Epithelial cell of esophagus (primary cell): Measurements from ENCODE around the gene MRPL36.
"Not testable (repeated sequence)": the region's sequence is repeated elsewhere in the genome, so short reads cannot be mapped to it uniquely, and the experiment has no call there.

Experiments used
- DNase-seq: peaks from one replicate; pipeline ENCODE4 v3.0.0; 2010; ENCODE audit warnings: low read depth
- H3K4me3 ChIP-seq: 2 replicates; pipeline ENCODE4 v1.5.1; 2011; ENCODE audit warnings: mild to moderate bottlenecking, low read length, control low read depth
- TF ChIP-seq, protein P1 (sequence below): IDR thresholded peaks from 2 replicates; pipeline ENCODE4 v1.5.1; 2011; ENCODE audit warnings: low read depth, mild to moderate bottlenecking, low read length, control low read depth, inconsistent platforms; ENCODE audit not compliant: insufficient read depth; ENCODE audit errors: missing control alignments

MRPL36 gene

GRCh38 chr5:1817261-1818043, 17.8 kb upstream of the MRPL36 start:
- TF ChIP-seq, protein P1, sequence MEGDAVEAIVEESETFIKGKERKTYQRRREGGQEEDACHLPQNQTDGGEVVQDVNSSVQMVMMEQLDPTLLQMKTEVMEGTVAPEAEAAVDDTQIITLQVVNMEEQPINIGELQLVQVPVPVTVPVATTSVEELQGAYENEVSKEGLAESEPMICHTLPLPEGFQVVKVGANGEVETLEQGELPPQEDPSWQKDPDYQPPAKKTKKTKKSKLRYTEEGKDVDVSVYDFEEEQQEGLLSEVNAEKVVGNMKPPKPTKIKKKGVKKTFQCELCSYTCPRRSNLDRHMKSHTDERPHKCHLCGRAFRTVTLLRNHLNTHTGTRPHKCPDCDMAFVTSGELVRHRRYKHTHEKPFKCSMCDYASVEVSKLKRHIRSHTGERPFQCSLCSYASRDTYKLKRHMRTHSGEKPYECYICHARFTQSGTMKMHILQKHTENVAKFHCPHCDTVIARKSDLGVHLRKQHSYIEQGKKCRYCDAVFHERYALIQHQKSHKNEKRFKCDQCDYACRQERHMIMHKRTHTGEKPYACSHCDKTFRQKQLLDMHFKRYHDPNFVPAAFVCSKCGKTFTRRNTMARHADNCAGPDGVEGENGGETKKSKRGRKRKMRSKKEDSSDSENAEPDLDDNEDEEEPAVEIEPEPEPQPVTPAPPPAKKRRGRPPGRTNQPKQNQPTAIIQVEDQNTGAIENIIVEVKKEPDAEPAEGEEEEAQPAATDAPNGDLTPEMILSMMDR = no peak
- H3K4me3 ChIP-seq = no peak overlapping the region
- no peak for DNase-seq

DNA sequence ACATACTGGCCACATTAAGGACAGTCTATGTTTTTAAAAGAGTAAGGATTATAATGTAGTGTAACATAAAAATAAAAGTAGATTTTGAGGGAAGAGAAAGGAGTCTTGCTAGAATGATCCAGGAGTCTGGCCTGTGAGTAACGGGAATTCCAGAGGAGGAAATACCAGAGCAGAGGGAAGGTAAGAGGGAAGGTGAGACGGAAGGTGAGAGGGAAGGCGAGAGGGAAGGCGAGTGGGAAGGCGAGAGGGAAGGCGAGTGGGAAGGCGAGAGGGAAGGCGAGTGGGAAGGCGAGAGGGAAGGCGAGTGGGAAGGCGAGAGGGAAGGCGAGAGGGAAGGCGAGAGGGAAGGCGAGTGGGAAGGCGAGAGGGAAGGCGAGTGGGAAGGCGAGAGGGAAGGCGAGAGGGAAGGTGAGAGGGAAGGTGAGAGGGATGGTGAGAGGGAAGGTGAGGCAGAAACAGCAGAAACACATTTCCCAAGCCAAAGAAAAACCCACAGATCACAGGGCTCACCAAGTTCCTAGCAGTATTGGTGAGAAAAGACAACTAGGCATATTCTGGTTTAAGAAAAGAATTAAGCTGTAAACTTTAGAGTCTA, 17.0 kb upstream of the MRPL36 start:
- H3K4me3 ChIP-seq, DNase-seq: not testable (repeated sequence)

GRCh38 chr5:1815881-1816292, 16.2 kb upstream of the MRPL36 start:
- TF ChIP-seq, protein P1 = no peak
- DNase-seq = no peak

GRCh38 chr5:1815071-1815786, 15.6 kb upstream of the MRPL36 start:
- DNase-seq = no peak
- TF ChIP-seq, protein P1 = no peak
- no peak overlapping the region for H3K4me3 ChIP-seq

More at GRCh38 chr5:1815881-1816292, 16.2 kb upstream of the MRPL36 start:
- no peak overlapping the region for H3K4me3 ChIP-seq

GRCh38 chr5:1814183-1815020, 14.8 kb upstream of the MRPL36 start:
- TF ChIP-seq, protein P1 = no peak
- no peak overlapping the region for H3K4me3 ChIP-seq
- no peak for DNase-seq

DNA sequence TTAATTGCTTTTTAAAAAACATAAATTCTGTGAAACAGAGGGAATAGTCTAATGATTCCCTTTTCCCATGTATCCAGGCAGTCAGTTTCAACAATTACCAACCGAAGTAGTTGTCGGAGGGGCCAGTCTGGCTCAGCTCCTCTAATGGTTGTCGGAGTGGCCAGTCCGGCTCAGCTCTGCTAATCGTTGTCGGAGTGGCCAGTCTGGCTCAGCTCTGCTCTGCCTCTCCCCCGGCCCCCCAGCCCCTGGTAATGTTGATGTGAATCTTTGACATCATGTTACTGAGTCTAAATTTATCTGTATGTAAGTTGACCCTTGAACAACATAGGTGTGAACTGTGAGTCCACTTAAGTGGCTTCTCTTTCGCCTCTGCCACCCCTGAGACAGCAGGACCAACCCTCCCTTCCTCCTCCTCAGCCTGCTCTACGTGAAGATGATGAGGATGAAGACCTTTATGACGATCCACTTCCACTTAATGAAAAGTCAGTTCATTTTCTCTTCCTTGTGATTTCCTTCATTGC, 11.0 kb upstream of the MRPL36 start:
- DNase-seq = no peak
- no peak overlapping the region for H3K4me3 ChIP-seq
- TF ChIP-seq, protein P1 = no peak
